Measurements from ENCODE around the gene CELSR1.

CELSR1 gene

DNA sequence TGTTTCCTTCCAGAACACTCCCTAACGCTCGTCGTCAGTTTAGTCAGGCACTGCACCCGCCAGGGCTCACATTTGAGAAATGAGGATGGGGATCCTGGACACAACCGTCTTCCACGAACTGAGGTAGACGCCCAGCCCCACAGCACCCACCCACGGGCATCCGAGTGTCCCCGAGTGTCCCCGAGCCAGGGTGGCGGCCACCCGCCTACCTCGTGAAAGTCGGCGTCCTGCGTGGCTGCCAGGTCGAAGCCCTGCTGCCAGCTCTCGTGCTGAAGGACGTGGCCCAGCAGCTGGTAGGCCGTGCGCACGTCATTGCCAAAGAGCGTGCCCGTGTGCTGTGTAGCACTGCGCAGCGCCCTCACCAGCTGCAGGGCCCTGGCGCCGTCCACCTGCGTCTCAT lies 148.3 kb downstream of the CELSR1 start:
- Mint-ChIP-seq H3K27ac (no peak overlapping the region), H3K4me1 (peaks cover 4% of the 10 kb centered on the region), H3K27me3 (ENCODE audit: low read depth) (no peaks in the 10 kb centered on the region), H3K4me3 (no peak overlapping the region), H3K9me3 (no peaks in the 10 kb centered on the region), H3K36me3 (ENCODE audit: low read depth) (no peaks in the 10 kb centered on the region)
- TF ChIP-seq, protein P1, sequence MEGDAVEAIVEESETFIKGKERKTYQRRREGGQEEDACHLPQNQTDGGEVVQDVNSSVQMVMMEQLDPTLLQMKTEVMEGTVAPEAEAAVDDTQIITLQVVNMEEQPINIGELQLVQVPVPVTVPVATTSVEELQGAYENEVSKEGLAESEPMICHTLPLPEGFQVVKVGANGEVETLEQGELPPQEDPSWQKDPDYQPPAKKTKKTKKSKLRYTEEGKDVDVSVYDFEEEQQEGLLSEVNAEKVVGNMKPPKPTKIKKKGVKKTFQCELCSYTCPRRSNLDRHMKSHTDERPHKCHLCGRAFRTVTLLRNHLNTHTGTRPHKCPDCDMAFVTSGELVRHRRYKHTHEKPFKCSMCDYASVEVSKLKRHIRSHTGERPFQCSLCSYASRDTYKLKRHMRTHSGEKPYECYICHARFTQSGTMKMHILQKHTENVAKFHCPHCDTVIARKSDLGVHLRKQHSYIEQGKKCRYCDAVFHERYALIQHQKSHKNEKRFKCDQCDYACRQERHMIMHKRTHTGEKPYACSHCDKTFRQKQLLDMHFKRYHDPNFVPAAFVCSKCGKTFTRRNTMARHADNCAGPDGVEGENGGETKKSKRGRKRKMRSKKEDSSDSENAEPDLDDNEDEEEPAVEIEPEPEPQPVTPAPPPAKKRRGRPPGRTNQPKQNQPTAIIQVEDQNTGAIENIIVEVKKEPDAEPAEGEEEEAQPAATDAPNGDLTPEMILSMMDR (IDR thresholded peaks at IDR 0.05; ENCODE audit: unreplicated experiment in 3 of 3) = no peak

DNA sequence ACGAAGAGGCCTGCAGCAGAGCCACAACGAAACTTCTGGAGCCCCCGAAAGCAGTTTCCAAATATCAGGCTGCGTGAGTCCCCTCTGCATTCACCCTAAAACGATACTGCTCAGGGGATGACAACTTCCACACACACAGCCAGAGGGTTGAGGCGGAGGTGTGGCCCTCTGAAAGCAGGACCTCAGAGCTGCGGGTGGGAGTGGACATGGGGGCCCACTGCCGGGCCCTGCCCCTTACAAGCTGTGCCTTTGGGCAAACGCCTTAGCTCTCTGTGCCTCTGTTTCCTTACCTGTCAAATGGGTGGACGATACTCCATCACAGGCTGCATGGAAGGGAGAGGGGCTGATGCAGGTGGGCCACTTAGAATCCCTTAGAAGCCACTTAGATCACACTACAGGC lies 148.8 kb downstream of the CELSR1 start:
- no peak overlapping the region for H3K4me3 Mint-ChIP-seq
- peaks cover 4% of the 10 kb centered on the region for H3K4me1 Mint-ChIP-seq
- TF ChIP-seq, protein P1 (IDR thresholded peaks at IDR 0.05; ENCODE audit: unreplicated experiment in 3 of 3) = no peak
- H3K27ac Mint-ChIP-seq = no peak overlapping the region
- no peaks in the 10 kb centered on the region for H3K36me3 Mint-ChIP-seq (ENCODE audit: low read depth)
- no peaks in the 10 kb centered on the region for H3K9me3 Mint-ChIP-seq
- no peaks in the 10 kb centered on the region for H3K27me3 Mint-ChIP-seq (ENCODE audit: low read depth)

DNA sequence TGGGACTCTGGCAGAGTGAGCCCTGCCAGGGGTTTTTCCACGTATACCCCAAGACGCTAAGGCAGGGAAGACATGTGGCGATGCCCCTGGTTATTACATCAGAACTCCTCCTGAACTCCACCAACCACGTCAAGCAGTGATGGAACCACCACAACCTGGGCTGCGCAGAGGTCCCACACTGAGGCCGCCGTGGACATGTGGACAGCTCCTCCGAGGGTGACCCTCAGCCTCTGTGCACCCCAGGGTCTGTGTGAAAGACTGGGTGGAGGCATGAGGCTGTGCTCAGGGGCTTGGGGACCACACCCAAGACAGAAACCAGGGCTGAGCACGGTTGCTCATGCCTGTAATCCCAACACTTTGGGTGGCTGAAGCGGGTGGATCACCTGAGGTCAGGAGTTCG lies 149.7 kb downstream of the CELSR1 start:
- no peaks in the 10 kb centered on the region for H3K36me3 Mint-ChIP-seq (ENCODE audit: low read depth)
- H3K4me3 Mint-ChIP-seq = no peak overlapping the region
- no peaks in the 10 kb centered on the region for H3K9me3 Mint-ChIP-seq
- H3K4me1 Mint-ChIP-seq = peaks cover 4% of the 10 kb centered on the region
- H3K27ac Mint-ChIP-seq = no peak overlapping the region
- H3K27me3 Mint-ChIP-seq (ENCODE audit: low read depth) = peaks cover 1% of the 10 kb centered on the region
- TF ChIP-seq, protein P1 (IDR thresholded peaks at IDR 0.05; ENCODE audit: unreplicated experiment in 3 of 3) = no peak

DNA sequence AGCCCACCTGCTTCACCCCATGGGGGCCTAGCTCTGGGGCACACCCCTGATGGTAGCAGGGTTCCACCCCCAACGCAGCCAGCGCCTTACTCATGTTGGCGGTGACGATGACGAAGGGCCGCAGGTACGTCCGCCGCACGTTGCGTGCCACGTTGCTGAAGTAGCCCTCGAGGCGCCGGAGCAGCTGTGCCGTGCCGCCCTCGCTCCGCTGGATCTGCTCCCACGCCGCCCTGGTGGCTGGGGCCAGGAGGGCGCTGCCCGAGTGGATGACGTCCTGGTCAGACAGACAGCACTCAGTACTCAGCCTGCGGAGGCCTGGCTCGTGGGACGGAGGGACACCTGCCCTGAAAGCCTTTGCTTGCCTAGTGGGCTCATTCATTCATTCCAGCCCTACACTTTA lies 151.1 kb downstream of the CELSR1 start:
- Mint-ChIP-seq H3K27me3 (ENCODE audit: low read depth) (peaks cover 7% of the 10 kb centered on the region), H3K9me3 (no peaks in the 10 kb centered on the region), H3K4me1 (peaks cover 4% of the 10 kb centered on the region), H3K27ac (no peak overlapping the region), H3K36me3 (ENCODE audit: low read depth) (no peaks in the 10 kb centered on the region), H3K4me3 (no peak overlapping the region)
- TF ChIP-seq, protein P1 (IDR thresholded peaks at IDR 0.05; ENCODE audit: unreplicated experiment in 3 of 3) = no peak

DNA sequence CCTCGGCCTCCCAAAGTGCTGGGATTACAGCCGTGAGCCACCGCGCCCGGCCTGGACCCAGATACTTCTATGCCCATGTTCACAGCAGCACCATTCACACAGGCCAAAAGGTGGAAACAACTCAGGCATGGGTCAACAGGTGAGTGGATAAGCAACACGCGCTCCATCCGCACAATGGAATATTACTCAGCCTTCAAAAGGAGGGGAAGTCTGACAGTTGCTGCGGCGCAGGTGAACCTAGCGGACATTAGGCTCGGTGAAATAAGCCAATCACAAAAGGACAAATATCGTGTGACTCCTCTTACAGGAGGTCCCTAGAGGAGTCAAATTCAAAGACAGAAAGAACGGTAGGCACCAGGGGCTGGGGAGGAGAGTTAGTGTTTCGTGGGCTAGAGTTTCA lies 154.9 kb downstream of the CELSR1 start:
- Mint-ChIP-seq H3K27me3 (ENCODE audit: low read depth) (peaks cover 17% of the 10 kb centered on the region), H3K4me1 (peaks cover 22% of the 10 kb centered on the region), H3K27ac (no peak overlapping the region), H3K4me3 (no peak overlapping the region), H3K9me3 (no peaks in the 10 kb centered on the region), H3K36me3 (ENCODE audit: low read depth) (peaks cover 1% of the 10 kb centered on the region)
- TF ChIP-seq, protein P1 (IDR thresholded peaks at IDR 0.05; ENCODE audit: unreplicated experiment in 3 of 3) = no peak

DNA sequence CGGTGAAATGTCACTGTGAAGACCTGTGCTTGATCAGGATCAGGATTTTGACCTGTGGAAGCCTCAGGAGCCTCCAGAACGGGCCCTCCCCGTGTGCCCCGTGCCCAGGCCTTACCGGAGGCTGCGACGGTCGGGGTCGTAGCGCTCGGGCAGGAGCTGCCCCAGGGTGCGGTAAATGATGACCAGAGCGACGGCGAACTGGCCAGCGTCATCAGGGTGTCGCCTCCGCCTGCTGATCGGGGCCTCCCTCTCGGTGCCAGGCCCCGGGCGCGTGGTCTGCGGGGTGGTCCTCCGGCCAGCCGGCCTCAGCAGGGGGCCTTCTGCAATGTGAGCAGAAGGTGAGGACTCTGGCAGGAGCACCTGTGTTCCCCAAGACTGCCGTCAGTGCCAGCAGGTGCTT lies 155.7 kb downstream of the CELSR1 start:
- peaks cover 9% of the 10 kb centered on the region for H3K36me3 Mint-ChIP-seq (ENCODE audit: low read depth)

More for the DNA sequence above, 155.7 kb downstream of the CELSR1 start:
- Mint-ChIP-seq H3K4me3 (no peak overlapping the region), H3K9me3 (no peaks in the 10 kb centered on the region), H3K27me3 (ENCODE audit: low read depth) (peaks cover 17% of the 10 kb centered on the region), H3K4me1 (peaks cover 29% of the 10 kb centered on the region), H3K27ac (no peak overlapping the region)
- TF ChIP-seq, protein P1 (IDR thresholded peaks at IDR 0.05; ENCODE audit: unreplicated experiment in 3 of 3) = no peak
